Suprapubic skin (tissue), 3 donors: ENCODE data around the gene ARHGEF7.

Experiments
- CTCF ChIP-seq, 2 donors: fragments of 200-600 bp in 1 of 2; fragments of 450-650 bp in 1 of 2; sonication (generic) in 1 of 2; IDR thresholded peaks; one replicate each; pipeline ENCODE4 v1.5.1; 2016 to 2019; ENCODE audit warnings: antibody characterized with exemption in 2 of 2, mild to moderate bottlenecking in 1 of 2, moderate library complexity in 1 of 2
- EP300 ChIP-seq: sonication (generic); formaldehyde crosslinking; IDR thresholded peaks from one replicate; pipeline ENCODE4 v1.6.1; 2017; ENCODE audit warnings: antibody characterized with exemption
- POLR2A ChIP-seq, 2 donors: fragments of 450-650 bp; IDR thresholded peaks; one replicate each; pipeline ENCODE4 v1.6.1; 2017; ENCODE audit warnings: antibody characterized with exemption in 2 of 2, mild to moderate bottlenecking in 2 of 2, moderate library complexity in 2 of 2

GRCh38 chr13:111322001-111322915 is 207.1 kb downstream of the ARHGEF7 start:
- TF ChIP-seq CTCF (IDR thresholded peaks at IDR 0.05) (no peak), POLR2A (IDR thresholded peaks at IDR 0.05) (no peak), EP300 (no peak)
